ENCODE measurements around the gene KLF15.

The KLF15 gene

DNA sequence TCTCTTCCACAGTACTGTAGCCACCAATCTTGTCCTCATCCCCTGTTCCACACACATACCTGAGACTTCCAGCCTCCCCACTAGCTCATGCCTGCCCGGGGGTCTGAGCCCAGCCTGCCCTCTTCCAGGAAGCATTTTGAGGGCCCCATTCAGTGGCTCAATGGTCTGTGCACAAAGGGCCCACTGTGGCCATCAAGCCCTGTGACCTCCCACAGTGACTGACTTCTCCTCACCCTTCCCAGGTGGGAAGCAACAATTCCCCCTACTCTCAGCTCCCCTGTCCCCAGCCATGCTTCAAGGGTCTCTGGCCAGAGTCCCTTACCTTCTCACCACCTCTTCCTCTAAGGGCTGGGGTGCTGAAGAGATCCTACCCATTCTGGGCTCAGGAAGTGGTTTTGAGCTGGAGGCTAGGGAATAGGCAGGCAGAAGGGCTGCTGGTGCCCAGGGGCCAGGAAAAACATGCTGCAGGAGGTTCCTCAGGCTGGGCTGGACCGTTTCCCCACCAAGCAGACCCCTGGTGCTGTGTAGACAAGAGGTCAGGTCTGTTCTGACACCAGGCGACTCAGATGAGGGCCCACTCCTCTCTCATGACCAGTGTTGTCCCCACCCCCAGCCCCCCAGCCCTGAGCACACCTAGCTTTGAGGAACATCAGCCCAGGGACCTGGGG is 3.0 kb upstream of the KLF15 start:
- Histone ChIP-seq H3K4me3 (ENCODE audit: extremely low read depth, insufficient read depth, low read length, poor library complexity, severe bottlenecking) (no peak overlapping the region), H3K4me1 (ENCODE audit: control insufficient read depth, insufficient read depth, low read length, poor library complexity, severe bottlenecking) (peaks cover 18% of the 10 kb centered on the region), H3K36me3 (ENCODE audit: control insufficient read depth, insufficient read depth, low read length) (no peaks in the 10 kb centered on the region), H3K27ac (ENCODE audit: low read depth, low read length, severe bottlenecking) (no peak overlapping the region), H3K9me3 (ENCODE audit: control insufficient read depth, low read length) (no peaks in the 10 kb centered on the region)
- 86 to 93% methylated on average over 2 to 3 of the region's 3 CpGs for WGBS, 2 experiments (ENCODE audit: insufficient coverage in 2 of 2)

GRCh38 chr3:126358816-126359181 is 1.6 kb upstream of the KLF15 start:
- H3K36me3 ChIP-seq (ENCODE audit: control insufficient read depth, insufficient read depth, low read length): no peaks in the 10 kb centered on the region
- WGBS, 2 experiments (ENCODE audit: insufficient coverage in 2 of 2): 51 to 57% methylated on average over 3 of the region's 3 CpGs
- H3K9me3 ChIP-seq (ENCODE audit: control insufficient read depth, low read length): no peaks in the 10 kb centered on the region
- H3K4me3 ChIP-seq (ENCODE audit: extremely low read depth, insufficient read depth, low read length, poor library complexity, severe bottlenecking): no peak overlapping the region
- peaks cover 18% of the 10 kb centered on the region for H3K4me1 ChIP-seq (ENCODE audit: control insufficient read depth, insufficient read depth, low read length, poor library complexity, severe bottlenecking)
- no peak overlapping the region for H3K27ac ChIP-seq (ENCODE audit: low read depth, low read length, severe bottlenecking)

DNA sequence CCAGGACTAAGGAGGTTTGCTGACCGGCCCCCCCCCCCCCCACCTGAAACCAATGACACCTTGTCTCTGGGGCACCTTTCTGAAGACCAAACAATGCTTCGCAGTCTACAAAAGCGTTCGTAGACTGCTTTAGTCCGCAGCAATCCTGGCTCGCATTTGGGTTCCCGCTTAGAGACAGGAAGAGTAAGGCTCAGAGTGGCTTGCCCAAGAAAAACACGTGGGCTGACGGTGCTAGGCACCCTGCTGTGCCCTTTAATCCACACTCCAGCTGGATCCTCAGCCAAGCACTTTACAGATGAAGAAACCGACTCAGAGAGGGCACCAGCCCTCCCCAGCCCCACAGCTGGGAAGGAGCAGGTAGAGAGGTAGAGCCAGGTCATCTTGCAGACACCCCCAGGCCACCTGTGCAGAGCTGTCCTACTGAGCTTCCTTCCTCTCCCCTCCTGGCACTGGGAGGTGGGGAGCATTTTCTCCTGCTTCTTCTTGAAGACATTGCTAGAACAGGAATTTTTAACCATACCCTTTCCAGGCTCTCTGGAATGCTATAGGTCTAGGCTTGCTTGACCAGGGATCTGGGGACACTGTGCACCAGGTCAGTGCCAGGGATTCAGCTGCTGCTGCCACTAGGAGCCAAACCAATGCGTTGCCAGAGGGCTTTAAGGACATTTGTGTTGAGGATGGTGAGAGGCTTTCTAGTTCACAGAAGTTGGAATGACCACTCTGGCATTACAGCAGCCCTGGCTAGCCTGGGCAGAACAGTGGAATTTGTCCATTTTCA is 1.0 kb upstream of the KLF15 start:
- peaks cover 18% of the 10 kb centered on the region for H3K4me1 ChIP-seq (ENCODE audit: control insufficient read depth, insufficient read depth, low read length, poor library complexity, severe bottlenecking)
- H3K27ac ChIP-seq (ENCODE audit: low read depth, low read length, severe bottlenecking): no peak overlapping the region
- H3K36me3 ChIP-seq (ENCODE audit: control insufficient read depth, insufficient read depth, low read length): no peaks in the 10 kb centered on the region
- 2 to 10% methylated on average over 9 to 10 of the region's 11 CpGs for WGBS, 2 experiments (ENCODE audit: insufficient coverage in 2 of 2)
- H3K4me3 ChIP-seq (ENCODE audit: extremely low read depth, insufficient read depth, low read length, poor library complexity, severe bottlenecking): peak overlapping the region; percentile 47
- no peaks in the 10 kb centered on the region for H3K9me3 ChIP-seq (ENCODE audit: control insufficient read depth, low read length)

DNA sequence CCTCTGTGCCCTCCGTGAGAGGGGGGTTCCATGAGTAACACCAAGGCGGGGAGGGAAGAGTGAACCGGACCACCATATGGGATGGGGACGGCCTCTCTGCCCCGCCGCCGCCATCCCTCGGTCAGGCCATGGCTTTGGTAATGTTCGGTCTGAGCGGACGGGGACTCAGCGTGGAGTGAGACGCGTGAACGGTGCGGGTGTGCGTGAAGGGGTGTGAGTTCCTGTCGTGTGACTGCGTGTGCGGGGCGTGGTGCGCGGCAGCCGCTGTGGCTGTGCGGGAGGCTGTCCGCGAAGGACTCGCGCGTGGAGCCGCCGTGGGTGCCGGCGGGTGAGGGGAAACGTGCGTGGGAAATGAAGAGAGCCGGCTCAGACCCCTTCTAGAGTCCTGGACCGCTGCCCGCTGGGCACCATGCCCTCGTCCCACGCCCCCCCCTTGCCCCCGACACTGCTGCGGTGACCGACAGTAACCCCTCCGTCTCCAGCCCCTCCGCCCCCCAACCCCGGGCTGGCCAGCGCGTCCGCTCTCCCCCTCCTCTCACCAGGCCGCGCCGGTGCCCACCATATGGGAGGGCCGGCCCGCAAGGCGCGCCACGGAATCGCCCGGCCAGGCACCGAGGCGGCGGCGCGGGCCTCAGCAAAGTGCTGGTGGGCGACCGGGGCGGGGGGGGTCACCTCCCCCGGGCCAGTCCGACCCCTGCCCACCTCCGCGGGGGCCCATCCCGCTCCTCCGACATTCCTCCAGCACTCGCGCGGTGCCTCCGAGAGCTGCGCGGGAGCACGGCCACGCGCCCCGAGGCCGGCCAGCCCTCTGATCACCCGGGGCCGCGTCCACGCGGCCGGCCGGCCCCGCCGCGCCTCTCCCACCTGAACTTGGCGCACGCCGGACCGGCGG is 589 bp downstream of the KLF15 start:
- H3K9me3 ChIP-seq (ENCODE audit: control insufficient read depth, low read length): no peaks in the 10 kb centered on the region
- H3K27ac ChIP-seq (ENCODE audit: low read depth, low read length, severe bottlenecking): peak overlapping the region; percentile 51
- peaks cover 18% of the 10 kb centered on the region for H3K4me1 ChIP-seq (ENCODE audit: control insufficient read depth, insufficient read depth, low read length, poor library complexity, severe bottlenecking)
- peak overlapping the region; percentile 53 for H3K4me3 ChIP-seq (ENCODE audit: extremely low read depth, insufficient read depth, low read length, poor library complexity, severe bottlenecking)
- H3K36me3 ChIP-seq (ENCODE audit: control insufficient read depth, insufficient read depth, low read length): no peaks in the 10 kb centered on the region
- whole genome bisulfite sequencing, 2 experiments (ENCODE audit: insufficient coverage in 2 of 2): 0 to 1% methylated on average over 70 to 79 of the region's 100 CpGs

GRCh38 chr3:126355777-126356372 is 1.3 kb downstream of the KLF15 start:
- Histone ChIP-seq H3K9me3 (ENCODE audit: control insufficient read depth, low read length) (no peaks in the 10 kb centered on the region), H3K36me3 (ENCODE audit: control insufficient read depth, insufficient read depth, low read length) (no peaks in the 10 kb centered on the region), H3K4me3 (ENCODE audit: extremely low read depth, insufficient read depth, low read length, poor library complexity, severe bottlenecking) (peak overlapping the region; percentile 53), H3K4me1 (ENCODE audit: control insufficient read depth, insufficient read depth, low read length, poor library complexity, severe bottlenecking) (peaks cover 18% of the 10 kb centered on the region), H3K27ac (ENCODE audit: low read depth, low read length, severe bottlenecking) (peak overlapping the region; percentile 51)
- 1 to 2% methylated on average over 22 to 30 of the region's 32 CpGs for WGBS, 2 experiments (ENCODE audit: insufficient coverage in 2 of 2)

DNA sequence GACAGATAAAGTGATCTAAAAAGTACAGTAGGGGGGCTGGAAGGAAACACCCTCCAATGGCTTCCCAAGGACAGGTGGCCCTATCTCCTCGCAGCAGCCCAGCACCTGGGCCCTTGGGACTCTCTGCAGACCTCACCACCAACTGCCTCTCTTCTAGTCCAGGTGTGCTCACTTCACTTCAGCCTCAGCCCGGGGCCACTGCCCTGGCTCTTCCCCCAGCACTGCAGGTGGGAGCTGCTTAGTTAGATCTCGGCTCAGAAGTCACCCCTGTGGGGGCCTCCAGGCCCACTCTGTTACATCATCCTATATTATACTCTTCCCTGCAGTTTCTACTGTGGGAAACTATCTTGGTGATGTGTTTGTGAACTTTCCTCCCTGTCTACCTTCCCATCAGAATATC is 2.0 kb downstream of the KLF15 start:
- no peak overlapping the region for H3K4me3 ChIP-seq (ENCODE audit: extremely low read depth, insufficient read depth, low read length, poor library complexity, severe bottlenecking)
- H3K27ac ChIP-seq (ENCODE audit: low read depth, low read length, severe bottlenecking): peak overlapping the region; percentile 51
- peaks cover 18% of the 10 kb centered on the region for H3K4me1 ChIP-seq (ENCODE audit: control insufficient read depth, insufficient read depth, low read length, poor library complexity, severe bottlenecking)
- H3K9me3 ChIP-seq (ENCODE audit: control insufficient read depth, low read length): no peaks in the 10 kb centered on the region
- no peaks in the 10 kb centered on the region for H3K36me3 ChIP-seq (ENCODE audit: control insufficient read depth, insufficient read depth, low read length)
- WGBS, 2 experiments (ENCODE audit: insufficient coverage in 2 of 2): 57 to 60% methylated on average over 2 of the region's 3 CpGs

GRCh38 chr3:126354776-126355175 is 2.4 kb downstream of the KLF15 start:
- H3K4me1 ChIP-seq (ENCODE audit: control insufficient read depth, insufficient read depth, low read length, poor library complexity, severe bottlenecking): peaks cover 18% of the 10 kb centered on the region
- H3K9me3 ChIP-seq (ENCODE audit: control insufficient read depth, low read length): no peaks in the 10 kb centered on the region

GRCh38 chr3:126353694-126354321 is 3.4 kb downstream of the KLF15 start:
- Histone ChIP-seq H3K4me3 (ENCODE audit: extremely low read depth, insufficient read depth, low read length, poor library complexity, severe bottlenecking) (no peak overlapping the region), H3K9me3 (ENCODE audit: control insufficient read depth, low read length) (no peaks in the 10 kb centered on the region), H3K27ac (ENCODE audit: low read depth, low read length, severe bottlenecking) (no peak overlapping the region), H3K36me3 (ENCODE audit: control insufficient read depth, insufficient read depth, low read length) (no peaks in the 10 kb centered on the region), H3K4me1 (ENCODE audit: control insufficient read depth, insufficient read depth, low read length, poor library complexity, severe bottlenecking) (peaks cover 18% of the 10 kb centered on the region)
- WGBS, 2 experiments (ENCODE audit: insufficient coverage in 2 of 2): 86 to 91% methylated on average over 7 to 8 of the region's 8 CpGs

More at GRCh38 chr3:126354776-126355175, 2.4 kb downstream of the KLF15 start:
- Histone ChIP-seq H3K36me3 (ENCODE audit: control insufficient read depth, insufficient read depth, low read length) (no peaks in the 10 kb centered on the region), H3K4me3 (ENCODE audit: extremely low read depth, insufficient read depth, low read length, poor library complexity, severe bottlenecking) (no peak overlapping the region), H3K27ac (ENCODE audit: low read depth, low read length, severe bottlenecking) (no peak overlapping the region)
- WGBS, 2 experiments (ENCODE audit: insufficient coverage in 2 of 2): 75 to 88% methylated on average over 6 of the region's 7 CpGs

- 93% methylated on average over 24 to 26 of the region's 27 CpGs for WGBS, 2 experiments (ENCODE audit: insufficient coverage in 2 of 2)
- H3K4me1 ChIP-seq (ENCODE audit: control insufficient read depth, insufficient read depth, low read length, poor library complexity, severe bottlenecking): peaks cover 10% of the 10 kb centered on the region
Measured at GRCh38 chr3:126352476-126353454, 4.4 kb downstream of the KLF15 start.

More at GRCh38 chr3:126352476-126353454, 4.4 kb downstream of the KLF15 start:
- Histone ChIP-seq H3K4me3 (ENCODE audit: extremely low read depth, insufficient read depth, low read length, poor library complexity, severe bottlenecking) (no peak overlapping the region), H3K27ac (ENCODE audit: low read depth, low read length, severe bottlenecking) (no peak overlapping the region), H3K36me3 (ENCODE audit: control insufficient read depth, insufficient read depth, low read length) (no peaks in the 10 kb centered on the region), H3K9me3 (ENCODE audit: control insufficient read depth, low read length) (no peaks in the 10 kb centered on the region)
